Measurements from ENCODE around the gene NOVA1. TPM values are rescaled to one million over a fixed set of nuclear protein-coding genes. Genes with fewer than 3 reads are reported as not detected.

NOVA1 gene
- total RNA-seq, 1 experiment from 2014 or later, result 11.6 TPM

DNA sequence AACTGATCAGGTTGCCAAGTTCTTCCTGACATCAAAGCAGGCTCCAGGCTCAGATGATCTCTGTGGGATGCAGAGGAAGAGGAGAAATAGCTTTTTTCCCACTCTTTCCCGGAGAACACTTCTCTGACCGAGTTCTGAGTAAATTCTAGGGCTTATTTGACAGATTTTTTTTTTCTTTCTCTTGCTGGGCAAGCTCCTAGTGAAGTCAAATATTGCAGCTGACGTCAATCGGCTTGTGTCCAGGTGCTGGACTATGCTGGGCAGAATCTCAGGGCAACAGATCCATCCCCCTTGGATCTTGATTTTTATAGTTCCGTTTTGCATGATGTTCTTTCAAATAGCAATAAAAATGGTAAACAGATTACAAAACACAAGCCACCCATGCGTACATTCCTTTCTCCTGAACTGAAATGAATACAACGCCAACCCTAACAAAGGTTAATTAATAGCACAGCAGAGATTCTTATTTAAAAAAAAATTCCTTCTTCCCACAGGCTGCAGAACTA is 182.2 kb downstream of the NOVA1 start (continued):
- TF ChIP-seq, protein P1, sequence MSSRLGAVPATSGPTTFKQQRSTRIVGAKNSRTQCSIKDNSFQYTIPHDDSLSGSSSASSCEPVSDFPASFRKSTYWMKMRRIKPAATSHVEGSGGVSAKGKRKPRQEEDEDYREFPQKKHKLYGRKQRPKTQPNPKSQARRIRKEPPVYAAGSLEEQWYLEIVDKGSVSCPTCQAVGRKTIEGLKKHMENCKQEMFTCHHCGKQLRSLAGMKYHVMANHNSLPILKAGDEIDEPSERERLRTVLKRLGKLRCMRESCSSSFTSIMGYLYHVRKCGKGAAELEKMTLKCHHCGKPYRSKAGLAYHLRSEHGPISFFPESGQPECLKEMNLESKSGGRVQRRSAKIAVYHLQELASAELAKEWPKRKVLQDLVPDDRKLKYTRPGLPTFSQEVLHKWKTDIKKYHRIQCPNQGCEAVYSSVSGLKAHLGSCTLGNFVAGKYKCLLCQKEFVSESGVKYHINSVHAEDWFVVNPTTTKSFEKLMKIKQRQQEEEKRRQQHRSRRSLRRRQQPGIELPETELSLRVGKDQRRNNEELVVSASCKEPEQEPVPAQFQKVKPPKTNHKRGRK (CRISPR knock-in tag; IDR thresholded peaks at IDR 0.05; ENCODE audit: borderline replicate concordance), result no peak

DNA sequence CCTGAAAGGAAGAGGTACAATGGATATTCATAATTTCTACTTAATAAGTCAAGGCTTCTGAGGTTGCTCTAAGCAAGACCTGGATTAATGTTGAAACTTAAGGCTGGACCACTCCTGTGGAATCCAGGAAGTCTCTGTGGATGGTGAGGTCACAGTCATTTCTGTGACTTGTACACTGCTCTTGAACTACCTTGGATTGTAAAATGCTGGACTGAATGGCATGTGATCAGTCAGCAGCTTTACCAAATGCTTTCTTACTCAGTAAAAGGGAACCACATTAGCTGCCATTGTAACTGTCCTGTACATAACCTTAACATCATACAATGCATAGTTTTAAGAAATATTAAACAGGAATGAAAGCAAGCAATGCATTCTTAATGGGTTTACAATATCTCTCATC is 182.9 kb downstream of the NOVA1 start:
- POLR2A ChIA-PET, result no interaction called here

More for the DNA sequence above, 182.9 kb downstream of the NOVA1 start:
- no peaks in the 10 kb centered on the region for H3K36me3 Mint-ChIP-seq
- peaks cover 16% of the 10 kb centered on the region for H3K4me1 Mint-ChIP-seq
- TF ChIP-seq, protein P2, sequence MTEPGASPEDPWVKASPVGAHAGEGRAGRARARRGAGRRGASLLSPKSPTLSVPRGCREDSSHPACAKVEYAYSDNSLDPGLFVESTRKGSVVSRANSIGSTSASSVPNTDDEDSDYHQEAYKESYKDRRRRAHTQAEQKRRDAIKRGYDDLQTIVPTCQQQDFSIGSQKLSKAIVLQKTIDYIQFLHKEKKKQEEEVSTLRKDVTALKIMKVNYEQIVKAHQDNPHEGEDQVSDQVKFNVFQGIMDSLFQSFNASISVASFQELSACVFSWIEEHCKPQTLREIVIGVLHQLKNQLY (CRISPR knock-in tag; IDR thresholded peaks at IDR 0.05), result no peak
- TF ChIP-seq, protein P3, sequence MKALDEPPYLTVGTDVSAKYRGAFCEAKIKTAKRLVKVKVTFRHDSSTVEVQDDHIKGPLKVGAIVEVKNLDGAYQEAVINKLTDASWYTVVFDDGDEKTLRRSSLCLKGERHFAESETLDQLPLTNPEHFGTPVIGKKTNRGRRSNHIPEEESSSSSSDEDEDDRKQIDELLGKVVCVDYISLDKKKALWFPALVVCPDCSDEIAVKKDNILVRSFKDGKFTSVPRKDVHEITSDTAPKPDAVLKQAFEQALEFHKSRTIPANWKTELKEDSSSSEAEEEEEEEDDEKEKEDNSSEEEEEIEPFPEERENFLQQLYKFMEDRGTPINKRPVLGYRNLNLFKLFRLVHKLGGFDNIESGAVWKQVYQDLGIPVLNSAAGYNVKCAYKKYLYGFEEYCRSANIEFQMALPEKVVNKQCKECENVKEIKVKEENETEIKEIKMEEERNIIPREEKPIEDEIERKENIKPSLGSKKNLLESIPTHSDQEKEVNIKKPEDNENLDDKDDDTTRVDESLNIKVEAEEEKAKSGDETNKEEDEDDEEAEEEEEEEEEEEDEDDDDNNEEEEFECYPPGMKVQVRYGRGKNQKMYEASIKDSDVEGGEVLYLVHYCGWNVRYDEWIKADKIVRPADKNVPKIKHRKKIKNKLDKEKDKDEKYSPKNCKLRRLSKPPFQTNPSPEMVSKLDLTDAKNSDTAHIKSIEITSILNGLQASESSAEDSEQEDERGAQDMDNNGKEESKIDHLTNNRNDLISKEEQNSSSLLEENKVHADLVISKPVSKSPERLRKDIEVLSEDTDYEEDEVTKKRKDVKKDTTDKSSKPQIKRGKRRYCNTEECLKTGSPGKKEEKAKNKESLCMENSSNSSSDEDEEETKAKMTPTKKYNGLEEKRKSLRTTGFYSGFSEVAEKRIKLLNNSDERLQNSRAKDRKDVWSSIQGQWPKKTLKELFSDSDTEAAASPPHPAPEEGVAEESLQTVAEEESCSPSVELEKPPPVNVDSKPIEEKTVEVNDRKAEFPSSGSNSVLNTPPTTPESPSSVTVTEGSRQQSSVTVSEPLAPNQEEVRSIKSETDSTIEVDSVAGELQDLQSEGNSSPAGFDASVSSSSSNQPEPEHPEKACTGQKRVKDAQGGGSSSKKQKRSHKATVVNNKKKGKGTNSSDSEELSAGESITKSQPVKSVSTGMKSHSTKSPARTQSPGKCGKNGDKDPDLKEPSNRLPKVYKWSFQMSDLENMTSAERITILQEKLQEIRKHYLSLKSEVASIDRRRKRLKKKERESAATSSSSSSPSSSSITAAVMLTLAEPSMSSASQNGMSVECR (CRISPR knock-in tag; IDR thresholded peaks at IDR 0.05; ENCODE audit: borderline replicate concordance), result no peak
- TF ChIP-seq, protein P4, sequence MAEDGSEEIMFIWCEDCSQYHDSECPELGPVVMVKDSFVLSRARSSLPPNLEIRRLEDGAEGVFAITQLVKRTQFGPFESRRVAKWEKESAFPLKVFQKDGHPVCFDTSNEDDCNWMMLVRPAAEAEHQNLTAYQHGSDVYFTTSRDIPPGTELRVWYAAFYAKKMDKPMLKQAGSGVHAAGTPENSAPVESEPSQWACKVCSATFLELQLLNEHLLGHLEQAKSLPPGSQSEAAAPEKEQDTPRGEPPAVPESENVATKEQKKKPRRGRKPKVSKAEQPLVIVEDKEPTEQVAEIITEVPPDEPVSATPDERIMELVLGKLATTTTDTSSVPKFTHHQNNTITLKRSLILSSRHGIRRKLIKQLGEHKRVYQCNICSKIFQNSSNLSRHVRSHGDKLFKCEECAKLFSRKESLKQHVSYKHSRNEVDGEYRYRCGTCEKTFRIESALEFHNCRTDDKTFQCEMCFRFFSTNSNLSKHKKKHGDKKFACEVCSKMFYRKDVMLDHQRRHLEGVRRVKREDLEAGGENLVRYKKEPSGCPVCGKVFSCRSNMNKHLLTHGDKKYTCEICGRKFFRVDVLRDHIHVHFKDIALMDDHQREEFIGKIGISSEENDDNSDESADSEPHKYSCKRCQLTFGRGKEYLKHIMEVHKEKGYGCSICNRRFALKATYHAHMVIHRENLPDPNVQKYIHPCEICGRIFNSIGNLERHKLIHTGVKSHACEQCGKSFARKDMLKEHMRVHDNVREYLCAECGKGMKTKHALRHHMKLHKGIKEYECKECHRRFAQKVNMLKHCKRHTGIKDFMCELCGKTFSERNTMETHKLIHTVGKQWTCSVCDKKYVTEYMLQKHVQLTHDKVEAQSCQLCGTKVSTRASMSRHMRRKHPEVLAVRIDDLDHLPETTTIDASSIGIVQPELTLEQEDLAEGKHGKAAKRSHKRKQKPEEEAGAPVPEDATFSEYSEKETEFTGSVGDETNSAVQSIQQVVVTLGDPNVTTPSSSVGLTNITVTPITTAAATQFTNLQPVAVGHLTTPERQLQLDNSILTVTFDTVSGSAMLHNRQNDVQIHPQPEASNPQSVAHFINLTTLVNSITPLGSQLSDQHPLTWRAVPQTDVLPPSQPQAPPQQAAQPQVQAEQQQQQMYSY (CRISPR knock-in tag; IDR thresholded peaks at IDR 0.05), result no peak
- TF ChIP-seq ZNF219 (CRISPR knock-in tag; IDR thresholded peaks at IDR 0.05; ENCODE audit: borderline replicate concordance), result no peak
- TF ChIP-seq, protein P5, sequence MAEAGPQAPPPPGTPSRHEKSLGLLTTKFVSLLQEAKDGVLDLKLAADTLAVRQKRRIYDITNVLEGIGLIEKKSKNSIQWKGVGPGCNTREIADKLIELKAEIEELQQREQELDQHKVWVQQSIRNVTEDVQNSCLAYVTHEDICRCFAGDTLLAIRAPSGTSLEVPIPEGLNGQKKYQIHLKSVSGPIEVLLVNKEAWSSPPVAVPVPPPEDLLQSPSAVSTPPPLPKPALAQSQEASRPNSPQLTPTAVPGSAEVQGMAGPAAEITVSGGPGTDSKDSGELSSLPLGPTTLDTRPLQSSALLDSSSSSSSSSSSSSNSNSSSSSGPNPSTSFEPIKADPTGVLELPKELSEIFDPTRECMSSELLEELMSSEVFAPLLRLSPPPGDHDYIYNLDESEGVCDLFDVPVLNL (CRISPR knock-in tag; IDR thresholded peaks at IDR 0.05; ENCODE audit: borderline replicate concordance, low read depth), result no peak
- TF ChIP-seq IRF2 (CRISPR knock-in tag; IDR thresholded peaks at IDR 0.05; ENCODE audit: borderline replicate concordance, low read depth), result no peak
- TF ChIP-seq TEAD1 (CRISPR knock-in tag; IDR thresholded peaks at IDR 0.05), result no peak
- no peak for TF ChIP-seq NFYB (CRISPR knock-in tag; conservative IDR thresholded peaks at IDR 0.05; ENCODE audit: low read depth)
- TF ChIP-seq, protein P6, sequence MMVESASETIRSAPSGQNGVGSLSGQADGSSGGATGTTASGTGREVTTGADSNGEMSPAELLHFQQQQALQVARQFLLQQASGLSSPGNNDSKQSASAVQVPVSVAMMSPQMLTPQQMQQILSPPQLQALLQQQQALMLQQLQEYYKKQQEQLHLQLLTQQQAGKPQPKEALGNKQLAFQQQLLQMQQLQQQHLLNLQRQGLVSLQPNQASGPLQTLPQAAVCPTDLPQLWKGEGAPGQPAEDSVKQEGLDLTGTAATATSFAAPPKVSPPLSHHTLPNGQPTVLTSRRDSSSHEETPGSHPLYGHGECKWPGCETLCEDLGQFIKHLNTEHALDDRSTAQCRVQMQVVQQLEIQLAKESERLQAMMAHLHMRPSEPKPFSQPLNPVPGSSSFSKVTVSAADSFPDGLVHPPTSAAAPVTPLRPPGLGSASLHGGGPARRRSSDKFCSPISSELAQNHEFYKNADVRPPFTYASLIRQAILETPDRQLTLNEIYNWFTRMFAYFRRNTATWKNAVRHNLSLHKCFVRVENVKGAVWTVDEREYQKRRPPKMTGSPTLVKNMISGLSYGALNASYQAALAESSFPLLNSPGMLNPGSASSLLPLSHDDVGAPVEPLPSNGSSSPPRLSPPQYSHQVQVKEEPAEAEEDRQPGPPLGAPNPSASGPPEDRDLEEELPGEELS (CRISPR knock-in tag; IDR thresholded peaks at IDR 0.05), result no peak
- no peak for TF ChIP-seq ZNF396 (CRISPR knock-in tag; IDR thresholded peaks at IDR 0.05; ENCODE audit: borderline replicate concordance)
- TF ChIP-seq, protein P7, sequence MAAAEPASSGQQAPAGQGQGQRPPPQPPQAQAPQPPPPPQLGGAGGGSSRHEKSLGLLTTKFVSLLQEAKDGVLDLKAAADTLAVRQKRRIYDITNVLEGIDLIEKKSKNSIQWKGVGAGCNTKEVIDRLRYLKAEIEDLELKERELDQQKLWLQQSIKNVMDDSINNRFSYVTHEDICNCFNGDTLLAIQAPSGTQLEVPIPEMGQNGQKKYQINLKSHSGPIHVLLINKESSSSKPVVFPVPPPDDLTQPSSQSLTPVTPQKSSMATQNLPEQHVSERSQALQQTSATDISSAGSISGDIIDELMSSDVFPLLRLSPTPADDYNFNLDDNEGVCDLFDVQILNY (CRISPR knock-in tag; IDR thresholded peaks at IDR 0.05), result no peak
- no peak overlapping the region for H3K4me3 Mint-ChIP-seq
- H3K27ac Mint-ChIP-seq, result no peak overlapping the region
- ATAC-seq (no peak), DNase-seq (ENCODE audit: low spot score) (no peak)
- H3K27me3 Mint-ChIP-seq (ENCODE audit: low read depth), result no peaks in the 10 kb centered on the region
- peaks cover 4% of the 10 kb centered on the region; the same call in 1 of the 2 replicates for H3K9me3 Mint-ChIP-seq
- CTCF ChIA-PET, result no interaction called here

Data from WTC11 (cell line).